Transverse colon (tissue), 4 donors: Measurements from ENCODE around the gene CTNNBL1. TPM values are rescaled to one million over a fixed set of nuclear protein-coding genes. Genes with fewer than 3 reads are reported as not detected.

Source experiments
- DNase-seq: peaks from one replicate; pipeline ENCODE4 v3.0.0-alpha.2; 2019
- H3K27ac ChIP-seq, 4 donors: fragments of 200-600 bp; sonication (generic); 2 replicates each; pipeline ENCODE4 v1.5.1; 2016 to 2018; ENCODE audit warnings: inconsistent platforms in 4 of 4
- H3K27me3 ChIP-seq: fragments of 200-600 bp; sonication (generic); 2 replicates; pipeline ENCODE4 v1.5.1; 2017; ENCODE audit warnings: inconsistent platforms
- H3K36me3 ChIP-seq, 4 donors: fragments of 200-600 bp; sonication (generic); 2 replicates each; pipeline ENCODE4 v1.5.1; 2017 to 2019; ENCODE audit warnings: inconsistent platforms in 4 of 4
- H3K4me1 ChIP-seq, 4 donors: fragments of 200-600 bp; sonication (generic); 2 replicates each; pipeline ENCODE4 v1.5.1; 2017 to 2020; ENCODE audit warnings: inconsistent platforms in 4 of 4
- H3K4me3 ChIP-seq, 4 donors: fragments of 200-600 bp; sonication (generic); 1 replicate in 1 of 4; 2 replicates in 3 of 4; pipeline versions ENCODE4 v1.5.1 to v1.6.1; 2017 to 2019; ENCODE audit warnings: inconsistent platforms in 4 of 4
- H3K9me3 ChIP-seq, 2 donors: fragments of 200-600 bp; sonication (generic); 2 replicates each; pipeline ENCODE4 v1.5.1; 2017 to 2019; ENCODE audit warnings: inconsistent platforms in 2 of 2
- CTCF ChIP-seq, 5 experiments: fragments of 200-600 bp in 3 of 5; fragments of 450-650 bp in 2 of 5; sonication (generic) in 3 of 5; IDR thresholded peaks; 1 replicate in 2 of 5; 2 replicates in 3 of 5; pipeline ENCODE4 v1.5.1; 2016 to 2017; ENCODE audit warnings: antibody characterized with exemption in 5 of 5, inconsistent platforms in 3 of 5, mild to moderate bottlenecking in 2 of 5, moderate library complexity in 1 of 5
- EP300 ChIP-seq: sonication (generic); formaldehyde crosslinking; IDR thresholded peaks from one replicate; pipeline ENCODE4 v1.6.1; 2017; ENCODE audit warnings: antibody characterized with exemption, low read depth
- POLR2A ChIP-seq: fragments of 450-650 bp; IDR thresholded peaks from one replicate; pipeline ENCODE4 v1.6.1; 2016; ENCODE audit warnings: antibody characterized with exemption, mild to moderate bottlenecking, moderate library complexity
- POLR2AphosphoS5 ChIP-seq, 3 donors: sonication (generic); formaldehyde crosslinking; IDR thresholded peaks; one replicate each; pipeline ENCODE4 v1.6.1; 2016; ENCODE audit warnings: antibody characterized with exemption in 3 of 3
- WGBS, 2 donors: methylation state at CpG; one replicate each; pipeline ENCODE4 v1.1.5; 2018; ENCODE audit warnings: low coverage in 1 of 2; 5-methylcytosine and 5-hydroxymethylcytosine counted together
- in situ Hi-C, 4 donors: fragments of 200-750 bp; cut with MboI; loops; one replicate each; pipeline versions ENCODE4 v1.15.0 to v1.15.1; 2017; ENCODE audit warnings: low sequenced_read_pairs in 3 of 4, low pct_ligation_motif_present in 1 of 4, low pct_unique_long_range_greater_than_20kb in 1 of 4
- intact Hi-C: fragments of 100-400 bp; cut with DNase I; formaldehyde crosslinking; loops from one replicate; pipeline ENCODE4 v1.15.1; 2023; ENCODE audit warnings: low total_unique reads
- total RNA-seq, 4 donors: library from RNA; depleted of rRNA; stranded (reverse); fragments of >200 nt; gene quantifications; one replicate each; pipeline ENCODE4 v1.1.0, GENCODE V29; 2016

CTNNBL1 gene
- total RNA-seq, 4 donors from 2014 or later: 18.7 to 49.0 (median 22.4) TPM

GRCh38 chr20:37866051-37866450 lies 172.2 kb downstream of the CTNNBL1 start:
- DNase-seq: no peak

DNA sequence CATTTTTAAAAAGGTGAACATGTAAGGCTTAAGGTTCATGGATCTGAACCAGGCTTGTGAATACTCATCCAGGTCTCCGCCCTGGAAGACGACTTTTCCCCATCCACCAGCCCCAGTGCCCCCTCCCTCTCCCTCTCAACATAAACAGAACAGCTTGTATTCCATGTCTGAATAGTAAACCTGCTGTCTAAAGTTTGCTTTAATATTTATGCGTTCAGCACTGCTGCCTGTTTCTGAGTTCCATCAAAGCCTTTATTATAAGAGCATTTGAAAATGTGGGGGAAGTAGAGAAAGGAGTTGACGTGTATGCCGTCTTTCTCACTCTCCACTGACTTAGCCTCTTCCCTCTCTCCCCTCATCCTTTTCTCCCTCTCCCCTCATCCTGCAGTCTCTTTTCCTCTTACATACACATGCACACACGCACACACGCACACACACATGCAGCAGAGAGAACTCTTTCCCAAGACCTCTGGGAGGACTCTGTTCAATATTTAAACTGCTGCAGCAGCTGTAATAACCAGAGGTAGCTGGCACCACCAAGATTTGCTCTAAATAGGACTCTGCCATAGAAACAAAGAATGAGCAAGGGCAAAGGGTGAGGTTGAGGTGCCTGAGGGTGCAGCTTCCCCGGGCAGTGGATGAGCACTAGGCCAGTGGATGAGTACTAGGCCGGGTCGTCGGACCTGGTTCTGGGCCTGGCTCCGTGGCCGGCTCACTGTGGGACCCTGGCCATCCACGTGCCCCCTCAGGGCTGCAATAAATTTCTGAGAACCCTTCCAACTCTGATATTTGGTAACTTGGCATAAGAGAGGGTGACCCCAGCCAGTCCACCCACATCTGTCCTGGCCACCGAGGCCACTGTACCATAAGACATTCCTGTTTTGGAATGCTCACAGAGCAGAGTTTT lies 173.7 kb downstream of the CTNNBL1 start:
- peak in 2 of 3 donors; percentile 40 to 41 for TF ChIP-seq POLR2AphosphoS5 (IDR thresholded peaks at IDR 0.05)
- no peak for TF ChIP-seq POLR2A
- no peak for DNase-seq
- peak overlapping the region; percentile 5 to 80 (median 56) for H3K27ac ChIP-seq
- H3K27me3 ChIP-seq: no peaks in the 10 kb centered on the region
- no peak overlapping the region for H3K4me3 ChIP-seq
- peaks cover 0 to 15% (median 0%) of the 10 kb centered on the region in 4 donors for H3K4me1 ChIP-seq
- peaks cover 0 to 4% (median 0%) of the 10 kb centered on the region in 4 donors for H3K36me3 ChIP-seq
- H3K9me3 ChIP-seq: no peaks in the 10 kb centered on the region
- 72 to 84% methylated on average over 8 to 15 of the region's 15 CpGs for WGBS, 2 donors
- in situ Hi-C loops: no loop called here
- intact Hi-C loops: no loop called here

More at GRCh38 chr20:37866051-37866450, 172.2 kb downstream of the CTNNBL1 start:
- H3K9me3 ChIP-seq: no peaks in the 10 kb centered on the region
- H3K27me3 ChIP-seq: no peaks in the 10 kb centered on the region
- peaks cover 0 to 4% (median 0%) of the 10 kb centered on the region in 4 donors for H3K36me3 ChIP-seq
- intact Hi-C loops: no loop called here
- peak overlapping the region in 1 of 4 donors; percentile 80 for H3K27ac ChIP-seq
- peaks cover 0 to 15% (median 0%) of the 10 kb centered on the region in 4 donors for H3K4me1 ChIP-seq
- 98% methylated on average over 10 of the region's 10 CpGs; no CpG with 5 or more reads in 1 of the 2 donors for whole genome bisulfite sequencing, 2 donors
- no peak for TF ChIP-seq POLR2A
- TF ChIP-seq CTCF (IDR thresholded peaks at IDR 0.05): no peak
- TF ChIP-seq POLR2AphosphoS5 (IDR thresholded peaks at IDR 0.05): no peak
- TF ChIP-seq EP300: no peak
- in situ Hi-C loops: no loop called here
- no peak overlapping the region for H3K4me3 ChIP-seq

DNA sequence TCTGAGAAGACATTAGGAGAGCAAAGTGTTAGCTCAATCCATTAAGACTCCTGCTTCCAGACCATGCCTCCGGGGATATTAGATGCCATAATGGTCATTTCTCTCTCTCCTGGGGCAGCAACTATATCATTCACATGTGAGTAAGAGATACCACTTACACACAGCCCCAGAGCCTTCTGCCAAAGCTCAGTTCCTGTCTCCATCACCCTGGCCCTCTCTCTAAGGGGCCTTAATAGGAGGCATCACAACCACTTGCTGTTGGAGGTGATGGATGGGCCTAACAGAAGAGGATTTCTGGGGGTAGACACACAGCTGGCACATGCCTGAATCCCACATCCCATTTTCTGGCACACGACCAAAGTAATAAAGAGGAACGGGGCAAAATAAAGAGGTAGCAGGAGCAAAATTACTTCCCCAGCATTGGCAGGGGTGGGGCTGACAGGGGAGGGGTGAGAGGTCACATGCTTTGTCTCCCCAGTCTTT lies 175.1 kb downstream of the CTNNBL1 start:
- intact Hi-C loops (no loop called here), in situ Hi-C loops (no loop called here)
- H3K27ac ChIP-seq: peak overlapping the region in 2 of 4 donors; percentile 70 to 80
- H3K4me3 ChIP-seq: no peak overlapping the region
- 56% methylated on average over 2 to 3 of the region's 3 CpGs for WGBS, 2 donors
- H3K9me3 ChIP-seq: no peaks in the 10 kb centered on the region
- H3K36me3 ChIP-seq: peaks cover 0 to 4% (median 0%) of the 10 kb centered on the region in 4 donors
- DNase-seq: no peak
- H3K27me3 ChIP-seq: no peaks in the 10 kb centered on the region
- TF ChIP-seq POLR2AphosphoS5 (IDR thresholded peaks at IDR 0.05): no peak
- no peak for TF ChIP-seq POLR2A
- no peak for TF ChIP-seq CTCF (IDR thresholded peaks at IDR 0.05)
- TF ChIP-seq EP300: no peak
- H3K4me1 ChIP-seq: peaks cover 0 to 15% (median 0%) of the 10 kb centered on the region in 4 donors

GRCh38 chr20:37869334-37869861 lies 175.6 kb downstream of the CTNNBL1 start:
- H3K27me3 ChIP-seq: no peaks in the 10 kb centered on the region
- H3K9me3 ChIP-seq: no peaks in the 10 kb centered on the region
- 77% methylated on average over 6 of the region's 6 CpGs; no CpG with 5 or more reads in 1 of the 2 donors for WGBS, 2 donors
- peaks cover 0 to 15% (median 0%) of the 10 kb centered on the region in 4 donors for H3K4me1 ChIP-seq
- intact Hi-C loops: no loop called here
- no peak for DNase-seq
- TF ChIP-seq POLR2A (no peak), CTCF (IDR thresholded peaks at IDR 0.05) (no peak), EP300 (no peak), POLR2AphosphoS5 (IDR thresholded peaks at IDR 0.05) (no peak)
- in situ Hi-C loops: no loop called here
- H3K4me3 ChIP-seq: no peak overlapping the region
- H3K27ac ChIP-seq: peak overlapping the region in 1 of 4 donors; percentile 80
- H3K36me3 ChIP-seq: peaks cover 0 to 4% (median 0%) of the 10 kb centered on the region in 4 donors
